Cardiac muscle cell (in vitro differentiated cells and primary cell): ENCODE results near the gene TOE1. TPM values are rescaled to one million over a fixed set of nuclear protein-coding genes. Genes with fewer than 3 reads are reported as not detected.
"Not testable (repeated sequence)": the region's sequence is repeated elsewhere in the genome, so short reads cannot be mapped to it uniquely, and the experiment has no call there.

ENCODE experiments used
- DNase-seq, 2 donors: peaks; one replicate each; pipeline versions ENCODE4 v3.0.0 to v3.0.0-alpha.2; 2010 to 2017; ENCODE audit warnings: low read depth in 1 of 2, low spot score in 1 of 2
- H3K27ac ChIP-seq: fragments of 200-600 bp; sonication (generic); 2 replicates; pipeline ENCODE4 v1.5.1; 2016
- H3K27me3 ChIP-seq: fragments of 200-600 bp; sonication (generic); 2 replicates; pipeline ENCODE4 v1.6.0; 2016; ENCODE audit warnings: control low read depth
- H3K36me3 ChIP-seq: fragments of 200-600 bp; sonication (generic); 2 replicates; pipeline ENCODE4 v1.5.1; 2016; ENCODE audit warnings: control low read depth
- H3K4me1 ChIP-seq: fragments of 200-600 bp; sonication (generic); 2 replicates; pipeline ENCODE4 v1.8.1; 2017; ENCODE audit warnings: low read depth, mild to moderate bottlenecking, mixed run types
- H3K4me3 ChIP-seq: fragments of 200-600 bp; sonication (generic); 2 replicates; pipeline ENCODE4 v1.5.1; 2016; ENCODE audit warnings: mild to moderate bottlenecking
- H3K9me3 ChIP-seq: fragments of 200-600 bp; sonication (generic); 2 replicates; pipeline ENCODE4 v1.5.1; 2017; ENCODE audit warnings: low read depth, mild to moderate bottlenecking, control low read depth
- CTCF ChIP-seq: IDR thresholded peaks from 2 replicates; pipeline ENCODE4 v1.5.1; 2012; ENCODE audit warnings: low read depth, mild to moderate bottlenecking, low read length
- polyA plus RNA-seq: library from polyadenylated mRNA; unstranded; fragments of >200 nt; fragmentation: Nextera tagmentation; extraction: Ambion mirVana; gene quantifications from 2 replicates; pipeline ENCODE4 v1.2.1, GENCODE V29; 2016
- total RNA-seq: library from RNA; depleted of rRNA; stranded (reverse); fragments of >200 nt; gene quantifications from 2 replicates; pipeline ENCODE4 v1.2.3, GENCODE V29; 2016

Gene TOE1
- total RNA-seq (9.1 and 15.5 TPM in 2 replicates), polyA plus RNA-seq (8.6 and 13.4 TPM in 2 replicates)

DNA sequence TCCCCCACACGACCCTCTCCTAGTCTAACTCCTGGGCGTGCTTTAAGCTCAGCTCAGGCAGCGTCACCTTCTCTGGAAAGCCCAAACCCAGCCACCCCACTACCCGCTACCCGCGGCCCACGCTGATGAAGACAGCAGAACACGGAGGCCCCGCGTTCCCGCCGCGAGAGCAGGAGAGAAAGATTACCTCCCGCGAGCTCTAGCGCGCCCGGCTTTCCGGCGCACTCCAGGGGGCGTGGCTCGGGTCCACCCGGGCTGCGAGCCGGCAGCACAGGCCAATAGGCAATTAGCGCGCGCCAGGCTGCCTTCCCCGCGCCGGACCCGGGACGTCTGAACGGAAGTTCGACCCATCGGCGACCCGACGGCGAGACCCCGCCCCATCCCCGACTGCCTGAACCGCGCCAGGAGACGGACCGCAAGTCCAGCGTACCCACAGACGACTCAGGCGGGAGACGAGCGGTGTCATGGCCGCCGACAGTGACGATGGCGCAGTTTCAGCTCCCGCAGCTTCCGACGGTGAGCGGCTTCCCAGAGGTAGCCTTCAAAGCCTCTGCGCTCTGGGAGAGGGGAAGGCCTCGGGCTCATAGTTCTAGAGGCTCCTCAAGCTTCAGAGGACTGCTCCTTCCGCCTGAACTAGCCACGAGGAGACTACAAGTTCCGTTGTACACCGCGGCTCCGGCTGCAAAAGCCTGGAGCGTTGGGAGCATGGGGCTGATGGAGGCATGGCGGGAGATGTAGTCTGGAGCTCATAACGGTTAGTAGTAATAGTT is at the start of gene TOE1, which contains the start of gene MUTYH:
Gene TOE1 (plus strand): TSS at position 382 of the 770 bp plus-strand sequence. CDS start 83 bp downstream, at position 465.
Gene MUTYH (minus strand): TSS at position 652 of the 770 bp plus-strand sequence. CDS start 5,935 bp downstream, outside the sequence.
- TF ChIP-seq CTCF = no peak
- peaks cover 5% of the 10 kb centered on the region for H3K4me1 ChIP-seq
- no peaks in the 10 kb centered on the region for H3K9me3 ChIP-seq
- peak; percentile 95 to 96 for DNase-seq
- peak within 1 kb of the TSS; percentile 93 for H3K27ac ChIP-seq
- H3K4me3 ChIP-seq = peak within 1 kb of the TSS; percentile 69
- H3K27me3 ChIP-seq = no peaks in the 10 kb centered on the region
- H3K36me3 ChIP-seq = peaks cover 14% of the 10 kb centered on the region

DNA sequence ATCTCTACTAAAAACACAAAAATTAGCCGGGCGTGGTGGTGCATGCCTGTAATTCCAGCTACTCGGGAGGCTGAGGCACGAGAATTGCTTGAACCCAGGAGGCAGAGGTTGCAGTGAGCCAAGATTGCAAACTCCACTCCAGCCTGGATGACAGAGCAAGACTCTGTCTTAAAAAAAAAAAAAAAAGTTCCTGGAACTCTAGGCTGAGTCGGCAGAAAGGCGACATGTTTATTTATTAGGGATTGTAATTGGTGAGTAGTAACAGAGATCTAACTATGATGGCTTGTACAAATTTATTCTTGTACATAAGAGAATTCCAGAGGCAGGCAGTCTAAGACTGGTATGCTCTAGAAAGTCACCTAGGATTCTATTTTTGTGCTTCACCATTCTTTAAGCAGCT is 49.0 kb upstream of the TOE1 start:
- not testable (repeated sequence) for H3K4me1 ChIP-seq, H3K36me3 ChIP-seq, H3K4me3 ChIP-seq

GRCh38 chr1:45291716-45292115 is 48.3 kb upstream of the TOE1 start:
- DNase-seq = no peak
- Histone ChIP-seq H3K9me3 (no peaks in the 10 kb centered on the region), H3K4me3 (no peak overlapping the region), H3K27me3 (no peaks in the 10 kb centered on the region), H3K4me1 (no peaks in the 10 kb centered on the region), H3K27ac (no peak overlapping the region), H3K36me3 (no peaks in the 10 kb centered on the region)
- no peak for TF ChIP-seq CTCF

More for the DNA sequence above, 49.0 kb upstream of the TOE1 start:
- H3K27ac ChIP-seq, H3K9me3 ChIP-seq, DNase-seq, H3K27me3 ChIP-seq: not testable (repeated sequence)

DNA sequence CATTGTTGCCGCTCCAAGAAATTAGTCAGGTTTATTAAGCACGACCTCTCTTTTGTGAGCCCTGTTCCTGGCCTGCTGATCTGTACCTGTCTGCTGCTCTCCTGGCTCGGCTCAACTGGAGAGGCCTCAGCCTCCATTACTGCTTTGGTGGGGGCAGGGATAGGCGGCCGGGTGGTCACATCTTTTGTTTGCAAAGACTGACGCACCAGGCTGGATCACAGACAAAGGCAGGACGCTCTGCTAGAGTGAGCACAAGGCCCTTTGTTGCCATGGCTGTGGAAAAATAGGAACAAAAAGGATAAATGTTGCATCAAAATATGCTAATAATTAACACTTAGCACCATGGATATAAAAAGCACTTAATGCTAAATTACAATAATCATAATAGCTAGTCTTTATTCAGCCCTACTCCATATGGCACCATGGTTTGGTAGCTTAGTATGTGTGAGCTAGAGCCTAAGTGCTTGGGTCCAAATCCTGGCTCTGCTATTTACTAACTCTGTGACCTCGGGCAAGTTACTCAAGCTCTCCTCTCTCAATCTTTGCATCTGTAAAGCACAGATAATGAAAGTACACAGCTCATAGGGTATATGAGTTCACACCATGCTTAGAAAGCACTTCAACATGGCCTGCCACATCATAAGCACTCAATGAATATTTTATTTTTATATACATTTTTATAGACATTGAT is 42.2 kb upstream of the TOE1 start:
- no peak for DNase-seq
- no peaks in the 10 kb centered on the region for H3K36me3 ChIP-seq
- H3K4me3 ChIP-seq = no peak overlapping the region
- no peaks in the 10 kb centered on the region for H3K9me3 ChIP-seq
- TF ChIP-seq CTCF = no peak
- H3K27me3 ChIP-seq = no peaks in the 10 kb centered on the region
- H3K4me1 ChIP-seq = no peaks in the 10 kb centered on the region
- no peak overlapping the region for H3K27ac ChIP-seq

- Histone ChIP-seq H3K4me1 (peaks cover 1% of the 10 kb centered on the region), H3K4me3 (no peak overlapping the region), H3K9me3 (no peaks in the 10 kb centered on the region), H3K27me3 (no peaks in the 10 kb centered on the region), H3K36me3 (no peaks in the 10 kb centered on the region), H3K27ac (no peak overlapping the region)
- DNase-seq = no peak
- TF ChIP-seq CTCF = no peak
Observed at GRCh38 chr1:45299296-45299695, 40.7 kb upstream of the TOE1 start.
